ENCODE data around the gene PM20D1.
"Not testable (repeated sequence)": the region's sequence is repeated elsewhere in the genome, so short reads cannot be mapped to it uniquely, and the experiment has no call there.

Gene PM20D1

DNA sequence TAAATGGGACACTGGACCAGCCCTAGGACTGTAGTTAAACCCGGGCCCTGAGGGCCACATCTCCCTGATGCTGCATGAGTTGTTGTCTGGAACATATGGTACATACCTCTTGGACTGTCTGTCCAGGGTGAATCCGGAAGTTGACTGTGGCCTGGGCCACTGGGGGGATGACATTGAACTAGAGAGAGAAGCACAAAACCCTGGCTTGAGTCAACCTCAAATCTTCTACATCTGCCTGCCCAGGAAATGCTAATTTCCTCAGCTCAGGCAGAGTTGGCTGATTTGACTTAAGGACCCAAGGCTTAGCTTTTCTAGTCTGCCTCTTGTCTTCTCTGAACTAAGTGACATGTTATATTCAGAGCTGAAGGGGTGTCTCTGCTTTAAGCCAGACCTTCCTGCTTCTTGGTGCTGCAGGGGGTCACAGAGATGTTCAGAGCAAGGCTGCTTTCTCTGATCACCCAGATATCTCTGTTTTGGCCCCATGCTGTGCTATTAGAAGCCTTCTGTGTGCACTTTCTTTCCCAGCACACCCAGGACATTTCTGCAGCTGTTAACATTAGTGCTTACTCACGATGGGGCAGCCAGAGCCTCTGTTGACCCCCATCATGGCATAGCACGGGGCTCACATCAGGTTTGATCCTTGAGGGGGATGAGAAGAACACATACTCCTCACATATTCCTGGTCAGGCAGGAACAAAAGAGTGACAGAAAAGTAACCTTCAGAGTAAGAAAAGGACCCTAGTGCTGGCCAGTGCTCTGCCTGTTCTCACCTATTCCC is 9.6 kb downstream of the PM20D1 start:
- peak; percentile 38 for DNase-seq

DNA sequence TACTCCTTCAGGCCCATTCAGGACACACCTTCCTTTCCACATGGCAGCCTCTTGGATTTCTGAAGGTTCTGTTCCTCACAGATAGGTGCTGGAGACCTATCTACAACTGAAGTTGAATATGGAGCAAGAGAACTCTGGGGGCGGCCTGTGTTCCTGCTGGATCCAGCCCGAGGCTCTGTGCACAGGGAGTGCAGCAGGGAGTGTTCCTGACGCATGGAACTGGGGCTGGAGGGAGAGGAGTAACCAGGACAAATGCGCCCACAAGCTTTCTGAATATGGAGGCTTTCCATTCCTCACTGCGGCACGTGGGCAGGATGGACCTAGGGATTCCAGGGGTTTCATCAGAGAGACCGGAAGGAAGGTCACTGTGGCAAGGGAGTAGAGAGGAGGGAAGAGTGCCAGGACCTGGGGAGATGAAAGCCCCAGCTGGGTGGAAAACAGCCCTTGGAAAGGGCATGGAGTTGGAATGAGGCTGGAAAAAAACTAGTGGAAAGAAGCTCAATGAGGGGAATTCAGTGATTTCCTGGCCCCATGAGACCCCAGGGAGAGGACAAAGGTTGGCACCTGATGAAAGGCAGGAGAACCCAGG is 12.5 kb downstream of the PM20D1 start:
- no peak for DNase-seq

GRCh38 chr1:205834751-205835150 is 15.2 kb downstream of the PM20D1 start:
- DNase-seq, result no peak

DNA sequence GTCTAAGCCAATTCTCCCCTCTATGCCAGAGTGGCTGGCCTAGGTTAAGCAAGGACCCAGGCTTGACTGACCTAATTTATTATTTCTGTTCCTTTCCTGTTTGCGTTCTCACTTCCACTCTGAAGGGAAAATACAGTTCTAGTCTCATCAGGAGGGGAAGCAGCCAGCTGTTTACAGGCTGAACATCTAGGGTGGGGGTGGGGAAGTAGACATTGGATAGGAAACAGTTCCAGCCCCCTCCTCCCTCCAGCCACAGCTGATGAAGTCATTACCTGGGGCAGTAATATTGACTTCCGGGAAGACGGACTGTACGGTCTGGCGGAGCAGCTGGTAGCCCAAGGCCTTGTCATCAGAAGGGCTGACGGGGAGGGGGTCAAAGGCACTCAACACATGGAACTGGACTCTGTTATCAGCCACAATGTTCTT is 17.6 kb downstream of the PM20D1 start:
- no peak for DNase-seq

- DNase-seq, result no peak
Measured at GRCh38 chr1:205827623-205828022, 22.3 kb downstream of the PM20D1 start.

- DNase-seq, result no peak
Measured at GRCh38 chr1:205826995-205827394, 22.9 kb downstream of the PM20D1 start.

DNA sequence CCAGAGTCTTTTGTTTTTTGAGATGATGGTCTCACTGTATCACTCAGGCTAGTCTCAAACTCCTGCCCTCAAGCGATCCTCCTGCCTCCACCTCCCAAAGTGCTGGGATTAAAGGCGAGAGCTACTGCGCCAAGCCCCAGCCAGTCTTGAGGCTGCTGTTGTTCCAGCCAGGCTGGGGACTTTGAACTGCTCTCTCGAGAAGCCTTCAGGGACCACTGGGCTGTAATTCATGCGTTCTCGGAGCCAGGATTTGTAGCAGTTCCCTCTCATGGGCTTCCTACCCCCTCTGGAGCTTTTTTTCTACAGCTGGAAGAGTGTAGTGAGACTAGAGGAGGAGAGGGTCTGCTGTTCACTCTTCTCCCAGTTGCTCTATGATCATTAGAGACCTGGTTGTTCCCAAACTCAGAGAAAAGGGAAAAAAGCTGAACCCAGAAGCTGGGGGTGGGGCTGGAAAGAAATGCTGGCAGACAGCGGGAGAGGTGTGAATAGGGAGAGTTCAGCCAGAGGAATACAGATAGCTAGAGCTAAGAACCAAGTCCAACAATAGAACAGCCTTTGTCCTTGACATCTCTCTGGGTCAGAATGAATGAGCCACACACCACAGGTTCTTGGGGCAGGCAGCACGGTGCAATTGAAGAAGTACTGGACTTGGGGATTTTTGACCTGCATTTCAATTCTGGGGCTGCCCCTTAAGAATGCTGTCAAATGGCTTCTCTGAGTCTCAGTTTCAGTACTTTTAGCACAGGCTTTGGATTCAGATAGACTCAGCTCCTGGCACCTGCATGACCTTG is 23.7 kb downstream of the PM20D1 start:
- no peak for DNase-seq

GRCh38 chr1:205824180-205824579 is 25.8 kb downstream of the PM20D1 start:
- DNase-seq, result no peak

- not testable (repeated sequence) for DNase-seq
Measured at GRCh38 chr1:205823260-205823659, 26.7 kb downstream of the PM20D1 start.

DNA sequence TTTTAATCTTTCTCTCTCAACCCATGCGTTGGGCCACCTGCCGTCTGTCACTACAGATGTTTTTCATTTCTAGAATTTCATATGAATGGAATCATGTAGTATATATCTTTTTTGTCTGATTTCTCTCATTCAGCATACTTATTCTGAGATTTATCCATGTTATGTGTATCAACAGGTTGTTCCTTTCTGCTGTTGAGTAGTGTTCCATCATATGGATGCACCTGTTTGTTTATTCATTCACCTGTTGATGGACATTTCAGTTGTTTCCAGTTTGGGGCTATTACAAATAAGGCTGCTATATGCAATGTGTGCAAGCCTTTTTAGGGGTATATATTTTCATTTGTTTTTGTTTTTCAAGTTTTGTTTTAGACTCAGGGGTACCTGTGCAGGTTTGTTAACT is 27.5 kb downstream of the PM20D1 start:
- no peak for DNase-seq

- DNase-seq, result no peak
Measured at GRCh38 chr1:205817988-205818387, 31.9 kb downstream of the PM20D1 start.

- no peak for DNase-seq
Measured at GRCh38 chr1:205817364-205817763, 32.6 kb downstream of the PM20D1 start.

GRCh38 chr1:205813755-205814058 is 36.2 kb downstream of the PM20D1 start:
- no peak for DNase-seq

GRCh38 chr1:205812878-205813754 is 36.8 kb downstream of the PM20D1 start, which contains the start of gene SLC41A1:
Gene SLC41A1, minus strand, starts transcription at chr1:205813198. Its CDS starts 2,757 bp downstream, at chr1:205810441.
- peak; percentile 37 for DNase-seq

DNA sequence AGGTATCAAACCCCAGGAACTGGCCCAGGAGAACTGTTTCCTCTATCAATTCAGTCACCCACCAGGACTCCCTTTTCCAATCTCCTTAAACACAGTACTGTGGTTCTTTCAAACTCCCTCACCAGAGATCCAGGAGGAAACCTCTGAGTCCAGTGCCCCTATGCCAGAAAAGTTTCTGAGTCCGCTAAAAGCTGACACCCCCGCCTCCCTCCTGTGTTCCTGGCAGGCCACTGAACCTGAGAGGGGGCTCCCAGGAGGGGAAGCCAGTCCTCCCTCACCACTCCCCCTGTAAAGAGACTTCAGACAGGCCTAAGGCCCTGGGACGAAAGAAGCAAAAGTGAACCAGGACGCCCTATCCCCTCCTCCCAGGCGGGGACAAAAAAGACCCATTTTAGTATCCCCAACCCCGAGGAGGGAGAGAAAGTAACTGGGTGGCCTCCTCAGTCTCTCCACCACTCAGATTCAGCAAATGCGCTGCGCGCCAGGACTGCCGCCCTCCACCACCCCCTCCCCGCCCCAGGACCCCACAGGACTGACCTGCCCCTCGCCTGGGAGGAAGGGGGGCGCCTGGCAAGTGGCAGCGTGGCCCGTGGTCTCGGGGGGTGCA is 37.6 kb downstream of the PM20D1 start:
- no peak for DNase-seq

- DNase-seq, result no peak
Measured at GRCh38 chr1:205811660-205812059, 38.3 kb downstream of the PM20D1 start.

DNA sequence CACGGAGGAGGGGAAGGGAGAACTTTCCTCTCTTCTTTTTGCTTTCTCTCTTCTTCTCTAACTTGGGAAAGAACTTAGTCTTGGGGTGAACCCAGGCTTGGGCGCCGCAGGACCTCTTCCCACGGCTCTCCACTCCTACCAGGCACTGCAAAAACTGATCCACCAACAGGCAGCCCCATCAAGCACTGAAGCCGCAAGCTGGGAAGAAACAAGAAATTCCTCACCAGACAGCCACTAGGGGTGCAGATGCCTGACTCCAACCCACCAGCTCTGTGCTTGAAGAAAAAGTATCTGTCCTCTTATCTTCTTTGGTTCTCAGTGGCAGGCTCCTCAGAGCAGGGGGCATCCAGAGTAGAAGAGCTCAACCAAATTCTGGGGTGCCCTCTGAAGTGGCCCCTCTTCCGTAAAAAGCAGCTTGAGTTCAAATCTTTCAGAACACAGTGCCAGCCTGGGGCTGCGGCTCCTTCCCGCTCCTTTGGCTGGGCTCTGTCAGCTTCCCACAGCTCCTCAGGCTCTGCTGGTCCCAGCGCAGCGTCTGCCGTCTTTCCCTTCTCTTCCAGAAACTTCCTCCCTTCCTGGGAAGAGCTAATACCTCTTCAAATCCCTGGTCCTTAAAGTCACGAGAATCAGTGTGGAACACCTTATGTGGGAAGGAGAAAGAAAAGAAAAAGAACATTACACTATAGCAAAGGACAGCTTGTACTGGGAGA is 39.3 kb downstream of the PM20D1 start:
- DNase-seq, result no peak

DNA sequence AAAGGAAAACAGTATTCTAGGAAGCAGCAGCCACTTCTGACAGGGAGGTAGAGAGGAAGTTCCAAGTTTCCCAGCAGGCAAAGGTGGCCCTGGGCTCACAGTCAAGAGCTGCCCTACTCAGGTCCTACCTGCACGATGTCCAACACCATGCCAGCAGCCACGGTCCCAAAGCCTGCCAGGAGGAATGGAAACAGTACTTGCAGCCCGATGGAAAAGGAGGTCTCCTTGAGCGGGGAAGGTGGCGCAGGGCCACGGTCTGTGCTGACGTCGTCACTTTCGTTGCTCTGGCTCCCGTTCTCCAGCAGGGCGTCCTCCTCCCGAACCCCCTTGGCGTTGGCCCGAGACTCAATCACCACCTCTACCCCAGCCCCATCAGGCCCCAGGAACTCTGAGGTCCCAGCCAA is 40.0 kb downstream of the PM20D1 start:
- DNase-seq, result no peak

DNA sequence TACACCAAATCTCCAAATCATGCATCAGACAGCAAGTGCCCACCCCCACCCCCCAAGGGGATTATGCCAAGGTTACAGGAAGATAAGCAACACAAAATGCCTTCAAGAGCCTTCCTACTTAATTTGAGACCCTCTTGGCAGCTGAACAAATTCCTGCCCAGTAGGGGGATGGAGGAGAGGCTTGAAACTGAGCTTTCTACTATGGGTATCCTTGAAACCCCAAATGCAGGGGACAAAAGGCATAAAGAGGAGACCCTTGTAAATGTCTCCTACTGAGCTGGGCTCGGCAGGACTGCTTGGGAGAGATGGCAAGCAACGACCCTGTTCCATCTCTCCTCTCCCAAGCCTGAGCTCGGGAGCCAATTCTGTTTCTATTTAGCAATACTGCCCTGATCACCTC is 40.5 kb downstream of the PM20D1 start:
- DNase-seq, result no peak

DNA sequence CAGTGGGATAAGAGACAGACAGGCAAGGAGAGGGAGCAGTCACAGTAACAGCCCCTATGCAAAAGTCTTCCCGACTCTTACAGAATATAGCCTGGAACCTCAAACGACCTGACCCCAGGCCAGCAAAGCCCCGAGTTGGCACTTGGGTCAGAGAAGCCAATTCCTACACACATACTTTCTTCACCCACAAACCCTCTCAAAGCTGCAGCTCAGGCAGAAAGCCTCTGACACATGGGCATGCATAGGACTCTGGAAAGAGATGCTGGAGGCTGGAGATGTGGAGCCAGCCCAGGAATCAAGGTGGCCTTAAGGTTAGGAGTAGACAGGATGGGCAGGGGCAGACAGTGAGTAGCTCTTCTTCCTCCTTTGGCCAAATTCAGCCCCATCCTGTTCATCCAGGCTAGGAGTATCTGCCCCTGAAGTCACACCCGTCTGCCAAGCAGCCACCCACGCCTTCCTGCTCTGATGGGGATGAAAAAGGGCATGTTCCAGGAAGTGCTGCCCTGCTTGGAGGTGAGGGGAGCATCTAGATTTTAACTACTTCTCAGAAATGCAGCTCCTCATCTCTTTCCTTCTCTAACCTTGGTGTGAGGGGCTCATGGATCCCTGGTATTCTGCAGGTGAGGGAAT is 44.7 kb downstream of the PM20D1 start:
- no peak for DNase-seq

DNA sequence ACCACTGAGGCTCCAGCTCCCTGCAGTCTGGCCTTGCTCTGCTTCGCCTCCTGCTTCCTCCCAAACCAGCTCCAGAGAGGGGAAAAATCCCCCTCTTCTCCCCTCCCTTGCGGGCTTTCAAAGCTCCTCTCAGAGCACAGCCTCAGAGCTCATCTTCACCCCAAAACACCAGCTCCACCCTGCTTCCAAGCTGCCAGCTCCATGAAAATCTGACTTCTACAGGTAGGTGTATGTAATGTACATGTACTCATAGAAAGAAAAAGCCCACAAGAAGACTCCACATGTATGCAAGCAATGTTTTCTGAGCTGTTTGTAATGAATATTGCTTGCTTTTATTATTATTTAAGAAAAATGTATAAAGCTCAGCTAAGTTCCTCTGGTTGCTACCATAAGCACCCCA is 45.3 kb downstream of the PM20D1 start:
- no peak for DNase-seq
